Renal pelvis (tissue), 4 donors: ENCODE results near the gene CDH15. TPM values are rescaled to one million over a fixed set of nuclear protein-coding genes. Genes with fewer than 3 reads are reported as not detected.
"Not testable (repeated sequence)": the region's sequence is repeated elsewhere in the genome, so short reads cannot be mapped to it uniquely, and the experiment has no call there.

Source experiments
- DNase-seq: peaks from one replicate; pipeline ENCODE4 v3.0.0-alpha.2; 2013
- polyA plus RNA-seq, 3 donors: library from polyadenylated mRNA; unstranded; fragments of 120-200 nt; gene quantifications; one replicate each; pipeline ENCODE4 v1.2.1, GENCODE V29; 2013; ENCODE audit not compliant: insufficient read length in 3 of 3

The CDH15 gene
- polyA plus RNA-seq, 3 donors: 1.7 to 2.5 (median 2.3) TPM

DNA sequence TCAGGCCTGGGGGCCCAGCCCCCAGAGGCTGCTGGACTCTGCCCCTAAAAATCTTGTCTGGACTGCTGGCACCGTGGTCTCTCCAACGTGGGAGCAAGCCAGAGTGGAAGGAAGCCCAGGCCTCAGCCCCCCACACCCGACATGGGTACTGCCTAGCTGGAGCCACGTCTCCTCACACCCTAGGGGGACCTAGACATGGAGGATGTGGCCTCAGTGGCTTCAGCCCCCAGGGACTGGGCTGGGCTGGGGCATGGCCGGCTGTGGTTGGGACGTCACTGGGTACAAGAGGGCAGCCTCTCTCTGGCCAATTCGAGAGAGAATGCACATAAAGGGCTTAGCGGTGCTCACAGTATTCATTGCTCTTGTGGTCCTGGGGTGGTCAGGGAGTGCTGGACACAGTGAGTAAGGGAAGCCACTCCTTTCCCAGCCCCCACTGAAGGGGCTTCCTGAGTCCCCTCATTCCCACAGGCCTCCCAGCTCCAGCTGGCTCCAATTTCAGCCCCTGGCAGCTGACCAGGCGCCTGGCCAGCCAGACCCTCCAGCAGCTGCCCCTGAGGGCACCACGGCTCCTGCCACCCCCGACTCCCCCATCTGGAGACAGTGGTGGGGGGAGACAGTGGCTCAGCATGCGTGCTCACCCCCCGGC is 1.1 kb downstream of the CDH15 start:
- DNase-seq: peak; percentile 64

DNA sequence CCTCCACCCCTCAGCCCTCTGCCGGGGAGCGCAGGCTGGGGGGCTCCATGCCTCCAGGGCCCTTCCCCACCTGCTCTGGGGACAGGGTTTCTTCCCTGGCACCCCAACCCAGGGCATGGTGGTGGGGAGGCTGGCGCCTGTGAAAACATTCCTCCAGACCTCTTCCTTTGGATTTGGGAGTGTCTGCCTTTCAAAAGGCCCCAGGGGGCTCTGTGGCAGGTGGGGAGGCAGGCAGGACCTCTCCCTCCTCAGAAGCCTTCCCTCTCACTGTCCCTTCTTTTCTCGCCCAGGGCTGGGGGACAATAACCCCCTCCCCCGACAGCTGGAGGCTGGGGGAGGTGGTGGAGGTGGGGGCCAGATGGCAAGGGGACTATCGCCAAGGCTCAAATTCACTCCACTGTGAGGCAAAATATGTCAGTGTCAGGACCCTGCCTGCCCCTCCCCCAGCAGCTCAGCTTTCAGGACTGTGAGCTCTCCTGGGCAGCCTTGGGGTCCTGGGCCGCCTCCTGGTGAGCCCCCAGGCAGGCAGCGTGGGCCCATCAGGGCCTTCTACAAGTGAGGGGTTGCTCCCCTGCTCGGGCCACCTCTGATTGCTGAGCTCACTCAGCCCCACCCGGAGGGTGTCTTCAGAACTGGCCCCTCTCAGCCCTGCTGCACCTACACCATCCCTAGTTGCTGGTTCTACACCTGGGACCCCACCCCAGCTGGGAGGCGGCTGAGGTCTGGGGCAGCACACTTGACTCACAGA is 1.8 kb downstream of the CDH15 start:
- no peak for DNase-seq

DNA sequence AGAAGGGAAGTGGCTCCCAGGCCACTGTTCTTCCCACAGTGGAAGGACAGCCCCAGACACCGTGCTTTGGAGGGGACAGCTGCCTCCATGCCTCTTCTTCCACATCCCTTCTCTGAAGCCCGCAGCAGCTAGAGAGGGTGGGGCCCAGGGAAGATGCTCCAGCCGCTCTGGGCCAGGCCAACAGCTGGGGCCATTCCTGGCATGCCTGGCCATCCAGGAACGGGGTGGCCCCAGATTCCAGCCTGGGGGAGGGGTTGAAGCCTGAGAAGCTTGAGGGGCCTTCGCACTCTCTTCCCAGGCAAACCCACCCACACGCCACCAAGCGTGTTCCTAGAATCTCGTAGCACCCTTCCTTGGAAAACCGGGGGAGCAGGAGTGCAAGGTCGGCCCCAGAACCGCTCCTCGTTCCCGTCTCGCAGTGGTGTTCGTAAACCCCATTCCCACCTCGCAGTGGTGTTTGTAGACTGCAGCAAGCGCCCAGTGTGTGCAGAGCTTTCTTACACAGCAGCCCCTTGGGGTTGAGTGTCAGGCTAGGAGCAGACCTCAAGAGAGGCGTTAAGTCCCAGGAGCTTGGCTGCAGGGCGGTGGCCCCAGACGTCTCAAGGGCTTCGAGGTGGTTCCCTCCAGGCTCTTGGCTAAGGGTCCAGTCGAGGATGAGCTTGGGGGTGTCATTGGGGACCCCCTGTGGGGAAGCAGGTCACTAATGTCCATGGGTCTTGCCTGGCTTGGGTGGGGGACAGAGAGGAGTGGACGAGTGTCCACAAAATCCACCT is 2.7 kb downstream of the CDH15 start:
- DNase-seq: no peak

DNA sequence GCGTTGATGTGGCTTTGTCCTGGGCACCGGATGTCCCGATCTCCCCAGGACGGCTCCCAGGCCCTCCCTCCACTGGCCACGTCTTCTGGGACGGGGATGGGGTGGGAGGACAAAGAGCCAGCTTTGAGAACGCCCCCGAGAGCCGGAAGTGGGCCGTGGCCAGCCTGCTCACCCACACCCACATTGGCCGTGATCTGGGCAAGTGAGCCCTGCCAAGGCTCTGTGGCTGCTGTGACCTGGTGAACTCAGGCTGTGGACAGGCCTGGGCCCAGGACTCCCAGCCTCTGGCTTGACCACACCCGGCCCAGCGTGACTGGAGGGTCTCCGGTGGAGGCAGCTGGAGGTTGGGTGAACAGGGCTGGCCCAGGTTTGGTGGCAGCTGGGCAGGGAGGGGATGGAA is 3.3 kb downstream of the CDH15 start:
- DNase-seq: no peak

DNA sequence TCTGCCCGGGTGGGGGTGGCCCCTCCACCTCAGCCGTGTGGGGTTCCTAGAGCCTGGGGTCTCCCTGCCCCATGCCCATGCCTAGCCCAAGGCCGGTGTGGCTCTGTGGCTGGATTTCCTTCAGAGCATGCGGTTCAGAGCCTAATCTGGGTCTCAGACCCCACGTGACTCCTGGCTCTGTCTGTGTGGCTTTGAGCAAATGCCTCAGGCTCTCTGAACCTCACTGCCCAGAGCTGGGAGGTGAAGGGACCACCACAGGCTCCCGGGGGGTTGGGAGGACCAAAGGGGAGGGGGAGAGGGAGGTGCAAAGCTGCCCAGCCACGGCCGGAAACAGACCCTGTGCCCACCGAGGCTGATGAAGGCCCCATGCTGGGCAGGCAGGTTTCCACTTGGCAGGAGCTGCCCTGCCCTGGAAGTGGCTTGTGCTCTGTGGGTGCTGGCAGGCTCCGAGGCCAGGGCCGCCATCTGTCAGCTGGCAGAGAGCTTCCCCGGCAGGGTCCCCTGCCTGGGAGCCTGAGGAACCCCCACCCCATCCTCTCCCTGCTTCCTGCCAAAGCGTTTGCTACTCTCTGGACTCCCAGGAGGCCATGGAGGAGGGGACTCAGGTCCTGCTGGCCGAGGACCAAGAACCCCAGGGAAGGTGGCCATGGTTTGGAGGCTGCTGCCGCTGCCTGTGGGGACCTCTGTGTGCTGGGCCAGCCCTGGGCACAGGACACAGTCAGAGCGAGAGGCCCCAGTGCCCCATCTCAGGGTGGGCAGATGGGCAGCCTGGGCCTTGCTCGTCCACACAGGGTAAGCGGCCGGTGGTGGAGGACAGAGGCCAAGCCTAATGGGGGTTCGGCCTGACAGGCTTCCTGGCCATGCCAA is 4.0 kb downstream of the CDH15 start:
- no peak for DNase-seq

DNA sequence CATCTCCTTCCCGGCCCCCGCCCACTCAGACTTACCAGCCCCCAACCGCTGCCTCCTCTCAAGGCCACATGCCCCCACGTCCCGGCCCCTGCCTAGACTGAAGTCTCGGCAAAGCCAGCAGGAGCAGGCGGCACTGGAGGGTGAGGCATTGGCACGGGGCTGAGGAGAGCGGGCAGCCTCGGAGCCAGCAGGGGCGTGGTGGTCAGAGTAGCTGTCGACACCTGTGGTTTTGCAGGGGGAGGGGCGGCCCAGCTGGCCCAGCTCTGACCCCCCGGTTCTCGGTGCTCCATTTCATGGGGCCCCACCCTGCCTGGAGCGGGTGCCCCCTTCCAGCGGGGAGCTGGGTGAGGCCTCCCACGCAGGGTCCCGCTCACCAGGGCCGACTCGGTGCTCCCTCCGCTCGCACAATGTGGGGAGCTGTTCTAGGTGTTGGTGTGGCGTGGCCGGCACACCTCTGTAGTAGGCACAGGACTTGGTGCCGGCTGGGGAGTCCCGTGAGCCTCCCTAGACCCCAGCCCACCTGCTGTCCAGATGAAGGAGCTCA is 4.7 kb downstream of the CDH15 start:
- no peak for DNase-seq

DNA sequence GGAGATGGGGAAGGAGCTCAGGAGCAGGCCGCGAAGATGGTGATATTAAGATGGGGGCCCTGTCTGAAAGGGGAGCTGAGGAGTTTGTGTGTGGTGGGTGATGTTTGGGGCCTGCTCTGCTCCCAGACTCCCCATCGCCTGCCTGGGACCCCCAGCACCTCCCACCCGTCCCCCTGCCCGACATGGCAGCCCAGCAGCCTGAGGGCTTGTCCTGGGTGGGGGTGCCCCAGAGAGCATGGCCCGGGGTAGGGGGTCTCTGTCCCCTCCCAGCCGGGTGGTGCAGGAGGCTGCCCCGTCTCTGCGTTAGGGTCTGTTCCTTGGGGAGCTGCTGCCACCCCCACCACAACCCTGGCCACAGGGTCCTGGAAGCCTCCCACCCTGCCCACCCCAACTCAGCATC is 5.2 kb downstream of the CDH15 start:
- DNase-seq: no peak

DNA sequence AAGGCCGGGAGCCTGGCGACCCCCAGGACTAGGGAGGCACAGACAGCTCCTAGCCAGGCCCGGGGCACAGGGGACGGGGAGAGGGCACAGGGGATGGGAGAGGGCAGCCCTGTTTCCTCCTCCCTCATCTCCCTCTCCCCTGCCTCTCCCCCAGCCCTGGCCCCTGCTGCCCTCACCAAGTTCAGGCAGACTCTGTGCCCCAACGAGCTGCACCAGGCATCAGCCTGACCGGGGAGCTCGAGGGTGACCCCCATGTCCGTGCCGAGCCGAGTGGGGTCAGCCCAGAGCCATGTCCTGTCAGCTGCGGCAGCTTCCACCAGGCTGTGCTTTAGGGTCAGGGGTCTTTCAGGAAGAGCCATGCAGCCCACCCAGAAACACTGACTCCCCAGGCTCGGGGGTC is 6.0 kb downstream of the CDH15 start:
- DNase-seq: no peak

DNA sequence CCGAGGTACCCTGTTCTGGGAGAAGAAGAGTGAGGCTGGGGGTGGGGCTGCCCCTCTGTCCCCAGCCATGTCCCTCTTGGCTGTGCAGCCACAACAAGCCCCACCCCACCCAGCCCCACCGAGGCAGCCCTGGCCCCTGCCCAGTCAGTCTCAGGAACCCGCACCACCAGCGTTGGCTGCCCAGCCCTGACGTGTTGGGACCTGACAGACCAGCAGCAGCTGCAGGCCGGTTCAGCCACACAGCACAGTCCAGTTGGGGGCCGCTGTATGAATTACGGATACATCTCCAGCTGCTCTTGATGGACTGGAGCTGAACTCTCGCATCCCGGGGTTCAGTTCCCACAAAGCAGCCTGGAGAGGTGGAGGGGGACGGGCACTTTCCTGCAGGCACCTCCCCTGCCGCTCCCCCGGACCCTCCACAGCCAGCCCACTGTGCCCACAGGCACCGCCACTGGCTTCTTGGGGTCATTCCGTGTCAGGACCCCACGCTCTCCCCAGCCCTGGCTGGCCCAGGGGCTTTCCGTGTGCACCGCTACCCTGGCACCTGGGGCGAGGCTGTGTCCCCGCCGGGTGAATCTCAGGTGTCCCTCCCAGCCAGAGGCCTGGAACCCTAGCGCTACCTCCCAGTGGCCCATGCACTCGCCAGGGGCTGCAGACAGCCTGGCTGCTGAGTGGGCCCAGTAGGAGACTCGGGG is 7.1 kb downstream of the CDH15 start:
- no peak for DNase-seq

DNA sequence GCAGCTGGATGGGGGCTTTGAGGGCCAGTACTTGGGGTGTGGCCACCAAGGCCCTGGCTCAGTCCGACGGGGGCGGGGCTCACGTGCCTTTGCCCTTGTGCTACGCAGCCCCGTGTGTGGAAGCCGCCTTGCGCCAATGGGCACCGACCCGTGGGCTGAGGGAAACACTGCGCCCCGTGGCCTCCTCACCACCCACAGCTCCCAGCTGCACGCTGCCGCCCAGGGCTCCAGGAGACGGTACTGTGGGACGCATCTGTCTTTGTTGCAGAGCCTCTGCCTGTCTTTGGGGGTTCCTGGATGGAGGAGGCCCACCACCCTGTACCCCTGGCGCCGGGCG is 7.6 kb downstream of the CDH15 start:
- no peak for DNase-seq

DNA sequence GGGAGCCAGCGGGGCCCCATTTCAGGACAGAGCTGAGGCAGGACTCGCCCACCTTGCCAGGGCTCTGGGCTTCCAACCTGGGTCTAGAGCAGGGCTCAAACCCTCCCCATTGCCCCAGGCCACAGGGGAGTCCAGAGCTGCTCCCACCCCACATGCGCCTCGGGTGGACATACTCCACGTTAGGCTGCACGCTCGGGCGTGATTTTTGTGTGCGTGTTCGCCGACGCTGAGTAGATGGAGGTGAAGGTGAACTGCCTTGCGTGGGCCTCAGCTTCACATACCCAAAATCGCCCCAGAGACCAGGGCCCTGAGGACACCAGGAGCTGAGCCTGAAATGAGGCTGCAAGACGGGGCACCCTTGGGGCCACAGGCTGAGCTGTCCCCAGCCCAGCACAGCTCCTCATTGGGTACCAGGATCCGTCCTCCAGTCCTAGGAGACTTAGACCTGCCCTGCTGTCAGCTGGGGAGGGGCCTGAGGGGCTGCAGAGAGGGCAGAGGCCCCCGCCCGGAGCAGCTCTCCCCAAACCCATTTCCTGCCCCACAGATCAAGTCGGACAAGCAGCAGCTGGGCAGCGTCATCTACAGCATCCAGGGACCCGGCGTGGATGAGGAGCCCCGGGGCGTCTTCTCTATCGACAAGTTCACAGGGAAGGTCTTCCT is 8.2 kb downstream of the CDH15 start:
- DNase-seq: no peak

DNA sequence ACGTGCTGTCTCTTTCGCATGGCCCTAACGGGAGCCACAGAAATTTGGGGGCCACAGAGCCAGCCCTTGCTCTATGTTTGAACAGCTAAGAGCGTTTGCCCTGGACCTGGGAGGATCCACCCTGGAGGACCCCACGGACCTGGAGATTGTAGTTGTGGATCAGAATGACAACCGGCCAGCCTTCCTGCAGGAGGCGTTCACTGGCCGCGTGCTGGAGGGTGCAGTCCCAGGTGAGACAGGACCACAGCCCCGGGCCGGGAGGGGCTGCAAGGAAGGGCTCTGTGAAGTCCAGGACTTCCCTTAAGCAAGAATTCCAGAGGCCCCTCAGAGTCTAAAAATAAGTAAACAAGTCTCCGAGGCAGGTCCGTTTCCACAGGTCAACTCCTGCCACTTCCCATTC is 11.9 kb downstream of the CDH15 start:
- DNase-seq: no peak

DNA sequence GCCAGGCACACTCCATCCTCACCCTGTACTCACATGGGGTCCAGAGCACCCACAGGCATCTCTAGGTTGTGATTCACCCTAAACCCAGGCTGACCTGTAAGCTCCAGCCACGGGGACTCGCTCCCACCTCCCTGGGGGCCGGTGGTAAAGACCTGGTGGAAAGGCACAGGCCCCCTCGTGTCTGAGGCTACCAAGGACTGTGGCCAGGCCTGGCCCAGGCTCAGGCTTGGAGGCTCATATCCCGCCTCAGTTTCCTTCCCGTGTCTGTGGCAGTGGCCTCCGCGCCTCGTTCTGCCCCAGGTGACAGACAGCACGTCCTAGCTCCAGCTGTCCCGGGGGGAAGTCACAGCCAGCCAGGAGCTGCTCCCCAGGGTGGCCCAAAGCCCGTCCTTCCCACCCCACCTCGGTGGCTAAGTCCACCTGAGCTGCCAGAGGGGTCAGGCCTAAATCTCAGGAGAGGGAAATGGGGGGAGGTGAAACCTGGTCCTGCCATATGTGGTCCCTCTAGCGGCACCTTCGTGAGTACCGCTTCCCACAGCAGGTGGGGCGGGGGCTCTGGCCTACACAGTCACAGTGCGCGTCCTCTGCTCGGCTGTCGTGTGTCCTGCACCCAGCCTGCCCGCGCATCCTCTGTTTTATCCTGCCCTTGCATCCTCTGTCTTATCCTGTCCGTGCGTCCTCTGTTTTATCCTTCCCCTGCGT is 12.6 kb downstream of the CDH15 start:
- DNase-seq: no peak

DNA sequence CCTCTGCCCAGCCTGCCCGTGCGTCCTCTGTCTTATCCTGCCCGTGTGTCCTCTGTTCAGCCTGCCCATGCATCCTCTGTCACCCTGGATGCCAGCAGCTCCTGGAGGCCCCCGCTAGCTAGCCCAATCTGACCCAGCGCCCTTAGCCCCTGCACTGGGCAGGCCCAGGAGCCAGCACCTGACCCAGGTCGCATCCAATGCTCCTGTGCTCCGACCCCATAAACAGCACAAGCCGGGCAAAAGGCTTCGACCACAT is 13.1 kb downstream of the CDH15 start:
- no peak for DNase-seq

DNA sequence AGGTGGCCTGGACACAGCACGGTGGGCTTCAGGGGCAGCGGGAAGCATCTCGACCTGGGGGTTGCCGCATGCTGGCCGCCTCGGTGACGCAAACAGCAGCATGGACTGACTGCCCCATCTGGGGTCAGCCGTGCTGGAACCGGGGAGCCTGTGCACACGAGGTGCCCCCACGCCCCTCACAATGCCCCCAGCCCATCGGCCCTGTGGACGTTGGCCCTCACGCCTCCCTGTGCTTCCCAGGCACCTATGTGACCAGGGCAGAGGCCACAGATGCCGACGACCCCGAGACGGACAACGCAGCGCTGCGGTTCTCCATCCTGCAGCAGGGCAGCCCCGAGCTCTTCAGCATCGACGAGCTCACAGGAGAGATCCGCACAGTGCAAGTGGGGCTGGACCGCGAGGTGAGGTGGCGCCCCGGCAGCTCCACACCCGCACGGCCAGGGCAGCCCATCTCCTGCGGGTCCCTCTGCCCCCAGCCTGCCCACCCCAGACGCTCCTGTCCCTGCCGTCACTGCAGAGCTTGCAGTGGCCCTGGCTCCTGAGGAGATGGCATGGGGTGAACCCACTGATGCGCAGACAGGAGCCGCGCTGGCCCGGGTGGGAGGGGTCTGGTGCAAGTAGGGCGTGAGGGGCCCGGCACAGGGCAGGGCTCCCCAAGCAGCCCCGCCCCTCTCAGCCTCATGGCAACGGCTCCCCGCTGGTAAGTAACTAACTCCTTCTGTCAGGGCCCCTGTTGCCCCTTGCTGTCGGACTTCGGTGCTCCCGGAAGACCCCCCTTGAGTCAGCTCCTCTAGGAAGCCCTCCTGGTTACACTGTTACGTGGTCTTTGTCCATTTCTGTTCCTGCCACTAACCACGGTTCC is 13.6 kb downstream of the CDH15 start:
- no peak for DNase-seq

DNA sequence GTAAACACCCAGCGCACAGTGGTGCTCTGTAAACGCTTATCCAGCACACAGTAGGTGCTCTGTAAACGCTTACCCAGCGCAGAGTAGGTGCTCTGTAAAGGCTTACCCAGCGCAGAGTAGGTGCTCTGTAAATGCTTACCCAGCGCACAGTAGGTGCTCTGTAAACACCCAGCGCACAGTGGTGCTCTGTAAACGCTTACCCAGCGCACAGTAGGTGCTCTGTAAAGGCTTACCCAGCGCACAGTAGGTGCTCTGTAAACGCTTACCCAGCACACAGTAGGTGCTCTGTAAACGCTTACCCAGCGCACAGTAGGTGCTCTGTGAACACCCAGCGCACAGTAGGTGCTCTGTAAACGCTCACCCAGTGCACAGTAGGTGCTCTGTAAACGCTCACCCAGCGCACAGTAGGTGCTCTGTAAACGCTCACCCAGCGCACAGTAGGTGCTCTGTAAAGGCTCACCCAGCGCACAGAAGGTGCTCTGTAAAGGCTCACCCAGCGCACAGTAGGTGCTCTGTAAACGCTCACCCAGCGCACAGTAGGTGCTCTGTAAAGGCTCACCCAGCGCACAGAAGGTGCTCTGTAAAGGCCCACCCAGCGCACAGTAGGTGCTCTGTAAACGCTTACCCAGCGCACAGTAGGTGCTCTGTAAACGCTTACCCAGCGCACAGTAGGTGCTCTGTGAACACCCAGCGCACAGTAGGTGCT is 14.5 kb downstream of the CDH15 start:
- not testable (repeated sequence) for DNase-seq

DNA sequence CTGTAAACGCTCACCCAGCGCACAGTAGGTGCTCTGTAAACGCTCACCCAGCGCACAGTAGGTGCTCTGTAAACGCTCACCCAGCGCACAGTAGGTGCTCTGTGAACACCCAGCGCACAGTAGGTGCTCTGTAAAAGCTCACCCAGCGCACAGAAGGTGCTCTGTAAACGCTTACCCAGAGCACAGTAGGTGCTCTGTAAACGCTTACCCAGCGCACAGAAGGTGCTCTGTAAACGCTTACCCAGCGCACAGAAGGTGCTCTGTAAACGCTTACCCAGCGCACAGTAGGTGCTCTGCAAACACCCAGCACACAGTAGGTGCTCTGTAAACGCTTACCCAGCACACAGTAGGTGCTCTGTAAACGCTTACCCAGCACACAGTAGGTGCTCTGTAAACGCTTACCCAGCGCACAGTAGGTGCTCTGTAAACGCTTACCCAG is 15.1 kb downstream of the CDH15 start:
- DNase-seq: not testable (repeated sequence)

DNA sequence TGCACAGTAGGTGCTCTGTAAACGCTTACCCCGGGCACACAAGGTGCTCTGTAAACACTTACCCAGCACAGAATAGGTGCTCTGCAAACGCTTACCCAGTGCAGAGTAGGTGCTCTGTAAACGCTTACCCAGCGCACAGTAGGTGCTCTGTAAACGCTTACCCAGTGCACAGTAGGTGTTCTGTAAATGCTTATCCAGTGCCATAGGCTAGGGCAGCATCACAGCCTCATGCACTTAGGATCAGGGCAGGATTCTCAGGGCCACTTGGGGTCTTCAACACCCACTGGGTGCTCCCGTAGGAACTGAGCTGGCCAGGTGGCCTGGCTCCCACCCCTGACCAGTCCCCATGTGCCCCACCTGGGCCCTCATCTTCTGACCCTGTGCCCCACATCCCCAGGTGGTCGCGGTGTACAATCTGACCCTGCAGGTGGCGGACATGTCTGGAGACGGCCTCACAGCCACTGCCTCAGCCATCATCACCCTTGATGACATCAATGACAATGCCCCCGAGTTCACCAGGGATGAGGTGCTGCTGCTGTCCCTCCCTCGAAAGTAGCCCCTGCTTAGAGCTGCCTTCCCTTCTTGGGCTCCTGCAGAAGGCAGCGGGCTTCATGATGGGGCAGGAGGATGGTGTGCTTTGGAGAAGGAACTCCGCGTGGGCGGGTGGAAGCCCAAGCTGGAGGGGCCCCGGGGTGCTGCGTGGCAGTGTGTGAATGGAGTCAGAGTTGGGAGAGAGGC is 15.7 kb downstream of the CDH15 start:
- no peak for DNase-seq
